Right atrium auricular region (tissue), 2 donors: Measurements from ENCODE around the gene ADGRL3. TPM values are rescaled to one million over a fixed set of nuclear protein-coding genes. Genes with fewer than 3 reads are reported as not detected.

Source experiments
- DNase-seq: peaks from one replicate; pipeline ENCODE4 v3.0.0-alpha.2; 2019; ENCODE audit warnings: low spot score
- H3K27ac ChIP-seq, 2 donors: fragments of 200-600 bp; sonication (generic); 1 replicate in 1 of 2; 2 replicates in 1 of 2; pipeline ENCODE4 v1.5.1; 2016 to 2019
- H3K27me3 ChIP-seq, 2 donors: fragments of 200-600 bp; sonication (generic); one replicate each; pipeline versions ENCODE4 v1.5.1 to v1.6.0; 2017 to 2019
- H3K36me3 ChIP-seq: fragments of 200-600 bp; sonication (generic); one replicate; pipeline ENCODE4 v1.5.1; 2016
- H3K4me1 ChIP-seq, 2 donors: fragments of 200-600 bp; sonication (generic); one replicate each; pipeline versions ENCODE4 v1.5.1 to v1.6.0; 2017 to 2019
- H3K4me3 ChIP-seq, 2 donors: fragments of 200-600 bp; sonication (generic); 1 replicate in 1 of 2; 2 replicates in 1 of 2; pipeline ENCODE4 v1.5.1; 2017 to 2019; ENCODE audit warnings: mild to moderate bottlenecking in 1 of 2, moderate library complexity in 1 of 2
- H3K9me3 ChIP-seq, 2 donors: fragments of 200-600 bp; sonication (generic); one replicate each; pipeline ENCODE4 v1.5.1; 2019
- CTCF ChIP-seq, 2 donors: fragments of 200-600 bp; sonication (generic); IDR thresholded peaks; one replicate each; pipeline ENCODE4 v1.5.1; 2019; ENCODE audit warnings: antibody characterized with exemption in 2 of 2
- total RNA-seq, 2 donors: library from RNA; depleted of rRNA; stranded (reverse); fragments of >200 nt; gene quantifications; one replicate each; pipeline ENCODE4 v1.1.0, GENCODE V29; 2016

Gene ADGRL3
- total RNA-seq, 2 donors from 2014 or later, result 0.86 to 1.9 TPM

- no peak overlapping the region for H3K27ac ChIP-seq
- no peaks in the 10 kb centered on the region for H3K36me3 ChIP-seq
- no peak overlapping the region for H3K4me3 ChIP-seq
- H3K27me3 ChIP-seq, result no peaks in the 10 kb centered on the region
- no peaks in the 10 kb centered on the region for H3K4me1 ChIP-seq
- no peaks in the 10 kb centered on the region for H3K9me3 ChIP-seq
- no peak for DNase-seq
- TF ChIP-seq CTCF (IDR thresholded peaks at IDR 0.05), result no peak
Observed at GRCh38 chr4:61210186-61210939, 10.2 kb downstream of the ADGRL3 start.

GRCh38 chr4:61211781-61212180 lies 11.7 kb downstream of the ADGRL3 start:
- no peaks in the 10 kb centered on the region for H3K27me3 ChIP-seq
- DNase-seq, result no peak
- no peak overlapping the region for H3K27ac ChIP-seq
- no peak overlapping the region for H3K4me3 ChIP-seq
- no peaks in the 10 kb centered on the region for H3K9me3 ChIP-seq
- TF ChIP-seq CTCF (IDR thresholded peaks at IDR 0.05), result no peak
- H3K36me3 ChIP-seq, result no peaks in the 10 kb centered on the region
- no peaks in the 10 kb centered on the region for H3K4me1 ChIP-seq

GRCh38 chr4:61212788-61213187 lies 12.7 kb downstream of the ADGRL3 start:
- TF ChIP-seq CTCF (IDR thresholded peaks at IDR 0.05), result no peak
- H3K4me3 ChIP-seq, result no peak overlapping the region
- H3K4me1 ChIP-seq, result no peaks in the 10 kb centered on the region
- no peaks in the 10 kb centered on the region for H3K9me3 ChIP-seq
- DNase-seq, result no peak
- no peaks in the 10 kb centered on the region for H3K36me3 ChIP-seq
- no peak overlapping the region for H3K27ac ChIP-seq
- no peaks in the 10 kb centered on the region for H3K27me3 ChIP-seq

GRCh38 chr4:61214680-61215079 lies 14.6 kb downstream of the ADGRL3 start:
- H3K4me1 ChIP-seq, result no peaks in the 10 kb centered on the region
- no peaks in the 10 kb centered on the region for H3K9me3 ChIP-seq
- no peaks in the 10 kb centered on the region for H3K27me3 ChIP-seq
- no peak overlapping the region for H3K27ac ChIP-seq
- H3K36me3 ChIP-seq, result no peaks in the 10 kb centered on the region
- DNase-seq, result no peak
- no peak for TF ChIP-seq CTCF (IDR thresholded peaks at IDR 0.05)
- H3K4me3 ChIP-seq, result no peak overlapping the region

GRCh38 chr4:61217222-61217621 lies 17.1 kb downstream of the ADGRL3 start:
- H3K4me3 ChIP-seq, result no peak overlapping the region
- TF ChIP-seq CTCF (IDR thresholded peaks at IDR 0.05), result no peak
- H3K27ac ChIP-seq, result no peak overlapping the region
- DNase-seq, result no peak
- H3K36me3 ChIP-seq, result no peaks in the 10 kb centered on the region
- H3K4me1 ChIP-seq, result no peaks in the 10 kb centered on the region
- H3K27me3 ChIP-seq, result no peaks in the 10 kb centered on the region
- no peaks in the 10 kb centered on the region for H3K9me3 ChIP-seq

- no peaks in the 10 kb centered on the region for H3K9me3 ChIP-seq
- no peaks in the 10 kb centered on the region for H3K36me3 ChIP-seq
- no peaks in the 10 kb centered on the region for H3K27me3 ChIP-seq
- DNase-seq, result no peak
- no peaks in the 10 kb centered on the region for H3K4me1 ChIP-seq
- no peak for TF ChIP-seq CTCF (IDR thresholded peaks at IDR 0.05)
- H3K4me3 ChIP-seq, result no peak overlapping the region
- H3K27ac ChIP-seq, result no peak overlapping the region
Observed at GRCh38 chr4:61220556-61220955, 20.4 kb downstream of the ADGRL3 start.
